GM21526 (cell line): ENCODE measurements around the gene STK11IP.
A peak's percentile ranks its signal among the peaks of the same experiment; 100 is the strongest.

Experiments
- ATAC-seq: cut with Tn5 transposase; IDR thresholded peaks from one replicate; pipeline ENCODE4 v1.9.1; 2021; ENCODE audit warnings: moderate library complexity; ENCODE audit not compliant: unreplicated experiment, low FRiP score

STK11IP gene, protein sequence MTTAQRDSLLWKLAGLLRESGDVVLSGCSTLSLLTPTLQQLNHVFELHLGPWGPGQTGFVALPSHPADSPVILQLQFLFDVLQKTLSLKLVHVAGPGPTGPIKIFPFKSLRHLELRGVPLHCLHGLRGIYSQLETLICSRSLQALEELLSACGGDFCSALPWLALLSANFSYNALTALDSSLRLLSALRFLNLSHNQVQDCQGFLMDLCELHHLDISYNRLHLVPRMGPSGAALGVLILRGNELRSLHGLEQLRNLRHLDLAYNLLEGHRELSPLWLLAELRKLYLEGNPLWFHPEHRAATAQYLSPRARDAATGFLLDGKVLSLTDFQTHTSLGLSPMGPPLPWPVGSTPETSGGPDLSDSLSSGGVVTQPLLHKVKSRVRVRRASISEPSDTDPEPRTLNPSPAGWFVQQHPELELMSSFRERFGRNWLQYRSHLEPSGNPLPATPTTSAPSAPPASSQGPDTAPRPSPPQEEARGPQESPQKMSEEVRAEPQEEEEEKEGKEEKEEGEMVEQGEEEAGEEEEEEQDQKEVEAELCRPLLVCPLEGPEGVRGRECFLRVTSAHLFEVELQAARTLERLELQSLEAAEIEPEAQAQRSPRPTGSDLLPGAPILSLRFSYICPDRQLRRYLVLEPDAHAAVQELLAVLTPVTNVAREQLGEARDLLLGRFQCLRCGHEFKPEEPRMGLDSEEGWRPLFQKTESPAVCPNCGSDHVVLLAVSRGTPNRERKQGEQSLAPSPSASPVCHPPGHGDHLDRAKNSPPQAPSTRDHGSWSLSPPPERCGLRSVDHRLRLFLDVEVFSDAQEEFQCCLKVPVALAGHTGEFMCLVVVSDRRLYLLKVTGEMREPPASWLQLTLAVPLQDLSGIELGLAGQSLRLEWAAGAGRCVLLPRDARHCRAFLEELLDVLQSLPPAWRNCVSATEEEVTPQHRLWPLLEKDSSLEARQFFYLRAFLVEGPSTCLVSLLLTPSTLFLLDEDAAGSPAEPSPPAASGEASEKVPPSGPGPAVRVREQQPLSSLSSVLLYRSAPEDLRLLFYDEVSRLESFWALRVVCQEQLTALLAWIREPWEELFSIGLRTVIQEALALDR

DNA sequence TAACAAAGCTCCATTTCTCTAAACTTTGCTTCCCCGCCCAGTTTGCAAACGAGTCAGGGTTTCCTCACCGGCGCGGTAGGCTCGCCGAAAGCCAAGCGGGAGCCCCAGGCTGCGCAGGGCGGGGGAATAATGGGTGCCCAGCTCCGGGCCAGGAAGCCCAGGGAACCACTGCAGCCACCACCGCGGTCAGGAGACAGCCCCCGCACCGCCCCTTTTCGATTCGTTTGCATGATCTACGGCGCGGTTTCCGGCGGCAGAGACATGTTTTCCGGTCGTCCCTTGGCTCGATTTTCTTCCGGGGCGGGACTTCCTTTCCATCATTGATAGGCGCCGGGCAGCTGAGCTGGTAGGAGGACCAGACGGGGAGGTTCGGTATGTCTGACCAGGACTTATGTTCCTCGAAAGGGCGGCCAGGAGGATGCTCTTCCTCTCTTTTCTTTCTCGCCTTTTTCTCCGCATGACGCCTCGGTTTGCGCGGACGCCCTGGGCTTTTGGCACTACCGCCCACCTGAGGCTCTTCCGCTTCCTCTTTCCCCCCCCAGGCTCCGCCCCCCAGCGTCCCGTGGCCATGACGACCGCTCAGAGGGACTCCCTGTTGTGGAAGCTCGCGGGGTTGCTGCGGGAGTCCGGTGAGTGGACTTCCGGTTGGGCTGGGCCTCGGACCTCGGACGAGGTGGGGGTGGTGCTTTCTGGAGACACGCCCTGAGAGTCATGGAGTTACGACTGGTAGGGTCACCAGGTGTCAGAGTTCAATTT, at the start of gene STK11IP:
STK11IP (plus strand) TSS at position 306 of the 756 bp plus-strand sequence; CDS start at position 569, 263 bp downstream.
- peak; percentile 93 for ATAC-seq

DNA sequence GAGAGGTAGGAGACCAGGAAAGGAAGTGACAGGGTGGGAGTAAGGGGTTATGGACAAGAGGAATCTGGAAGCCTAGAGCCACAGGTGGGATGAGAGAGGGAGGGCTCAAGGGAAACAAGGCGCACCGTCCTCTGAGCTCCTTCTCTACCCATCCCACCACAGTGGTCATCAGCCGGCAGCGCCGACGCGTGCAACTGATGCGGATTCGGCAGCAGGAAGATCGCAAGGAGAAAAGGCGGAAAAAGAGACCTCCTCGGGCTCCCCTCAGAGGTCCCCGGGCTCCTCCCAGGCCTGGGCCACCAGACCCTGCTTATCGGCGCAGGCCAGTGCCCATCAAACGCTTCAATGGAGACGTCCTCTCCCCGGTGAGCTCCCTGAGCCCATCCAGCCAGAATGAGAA, 48.7 kb upstream of the STK11IP start:
- ATAC-seq: no peak

DNA sequence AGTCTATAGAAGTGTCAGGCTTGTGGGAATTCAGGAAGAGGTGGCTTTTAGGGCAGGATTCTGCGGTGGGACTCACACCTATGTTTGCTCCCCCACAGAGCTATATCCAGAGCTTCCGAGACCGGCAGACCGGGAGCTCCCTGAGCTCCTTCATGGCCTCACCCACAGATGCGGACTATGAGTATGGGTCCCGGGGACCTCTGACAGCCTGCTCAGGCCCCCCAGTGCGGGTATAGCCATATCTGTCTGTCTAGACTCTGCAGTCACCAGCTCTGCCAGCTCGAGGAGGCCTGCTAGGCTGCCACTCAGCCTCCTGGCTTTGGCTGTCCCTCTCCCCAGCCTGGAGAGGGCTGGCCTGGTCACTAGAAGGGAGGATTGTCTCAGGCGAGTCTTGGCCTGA, 48.0 kb upstream of the STK11IP start:
- no peak for ATAC-seq

DNA sequence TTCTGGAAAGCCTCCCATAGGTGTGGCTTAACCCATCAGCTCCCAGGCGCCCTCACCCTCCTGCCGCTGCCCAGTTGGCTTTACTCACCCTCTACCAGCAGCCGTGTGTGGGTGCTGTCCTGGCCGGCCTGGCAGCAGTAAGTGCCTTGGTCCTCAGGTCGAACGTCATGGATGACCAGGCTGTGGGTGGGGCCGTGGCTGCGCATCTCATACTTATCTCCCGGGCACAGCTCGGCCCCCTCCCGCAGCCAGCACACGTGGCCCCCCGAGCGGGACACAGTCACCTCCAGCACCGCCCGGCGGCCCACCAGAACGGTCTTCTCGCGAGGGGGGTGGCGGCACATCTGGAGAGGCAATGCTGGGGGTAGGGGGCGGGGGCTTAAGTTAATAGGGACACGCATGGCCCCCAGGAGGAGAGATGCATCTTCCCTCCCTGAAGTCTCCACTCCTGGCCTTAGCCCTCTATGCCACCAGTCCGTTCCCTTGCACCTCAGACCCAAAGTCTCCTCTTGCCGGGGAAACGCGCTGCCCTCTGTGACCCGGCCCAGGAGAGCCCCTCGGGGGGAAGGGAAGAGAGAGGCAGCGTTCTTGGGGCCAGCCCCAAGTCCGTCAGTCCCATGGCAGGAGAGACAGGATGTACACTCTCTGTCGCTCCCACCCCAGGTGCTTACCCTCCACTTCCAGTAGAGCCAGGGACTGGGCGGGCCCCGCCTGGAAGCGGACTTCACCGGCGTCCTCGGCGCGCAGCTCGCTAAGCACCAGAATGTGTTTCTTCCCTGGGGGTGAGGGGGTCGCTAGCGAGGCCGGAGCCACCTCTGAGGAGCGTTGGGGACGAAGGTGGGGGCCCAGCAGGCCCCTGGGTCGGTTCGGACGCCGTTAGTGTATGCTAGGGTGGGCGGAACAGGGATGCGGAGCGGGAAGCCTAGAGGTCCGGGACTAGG, 45.9 kb upstream of the STK11IP start:
- no peak for ATAC-seq

DNA sequence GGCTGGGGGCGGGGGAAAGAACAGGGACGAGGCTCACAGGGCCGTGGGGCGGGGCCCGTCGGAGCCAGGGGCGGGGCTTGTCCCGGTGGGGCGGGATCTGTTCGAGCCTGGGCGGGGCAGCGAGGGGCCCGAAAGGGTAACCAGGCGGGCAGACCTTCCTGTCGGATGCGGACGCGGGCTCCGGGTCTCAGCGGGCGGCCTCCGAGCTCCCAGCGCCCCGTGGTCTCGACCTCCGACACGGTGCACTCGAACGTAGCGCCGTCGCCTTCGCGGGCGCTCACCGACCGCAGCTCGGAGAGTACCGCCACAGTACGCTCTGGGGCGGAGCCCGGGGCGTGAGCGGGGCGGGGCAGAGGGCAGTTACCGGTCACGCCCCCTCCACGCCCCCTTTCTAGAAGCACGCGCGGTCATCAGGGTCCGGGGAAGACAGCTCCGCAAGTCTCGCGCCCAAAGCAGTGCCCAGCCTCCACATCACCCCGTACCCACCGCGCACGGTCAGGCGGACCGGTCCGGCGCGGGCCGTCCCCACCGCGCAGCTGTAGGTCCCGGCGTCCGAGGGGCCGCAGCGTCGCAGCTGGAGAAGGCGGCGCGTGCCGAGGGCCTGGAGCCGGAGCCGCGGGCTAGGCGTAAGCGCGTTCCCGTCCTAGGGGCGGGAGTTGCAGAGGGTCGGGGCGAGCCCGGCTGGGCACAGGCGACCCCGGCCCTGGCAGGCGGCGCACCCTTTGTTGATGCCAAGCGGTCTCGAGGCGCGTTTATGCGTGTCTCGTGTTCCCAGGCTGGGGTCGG, 45.1 kb upstream of the STK11IP start:
- peak; percentile 88 for ATAC-seq

DNA sequence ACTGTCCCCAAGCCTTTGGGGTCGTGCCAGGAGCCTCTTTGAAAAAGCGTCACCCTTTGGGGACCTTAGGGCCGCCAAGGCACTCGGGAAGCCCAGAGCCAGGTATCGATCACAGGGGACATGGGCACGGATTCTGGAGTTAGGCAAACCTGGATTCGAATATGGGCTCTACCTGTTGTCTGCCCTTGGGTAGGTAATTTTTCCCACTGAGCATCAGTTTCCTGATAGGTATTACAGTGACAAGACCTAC, 44.6 kb upstream of the STK11IP start:
- no peak for ATAC-seq

DNA sequence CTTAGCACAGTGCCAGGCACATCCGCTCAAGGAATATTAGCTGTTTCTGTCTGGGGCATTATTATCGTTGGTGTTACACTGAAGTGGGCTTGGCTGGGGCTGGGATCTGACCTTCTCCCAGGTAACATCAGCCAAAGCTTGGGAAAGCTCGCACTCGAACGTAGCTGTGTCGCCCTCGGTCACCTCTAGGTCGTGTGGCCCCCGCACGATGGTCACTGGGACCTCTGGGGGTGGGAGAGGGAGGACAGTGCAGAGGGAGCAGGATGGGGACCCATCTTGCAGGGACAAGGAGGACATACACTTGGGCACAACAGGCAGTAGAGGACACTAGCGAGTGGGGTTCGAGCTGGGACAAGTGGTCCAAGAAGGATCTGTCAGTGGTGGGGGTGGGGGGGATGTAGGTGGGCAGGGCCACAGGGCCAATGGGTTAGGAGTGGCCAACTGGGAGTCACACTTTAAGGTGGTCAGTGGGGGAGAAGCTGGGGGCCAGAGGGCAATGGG, 44.1 kb upstream of the STK11IP start:
- ATAC-seq: no peak

DNA sequence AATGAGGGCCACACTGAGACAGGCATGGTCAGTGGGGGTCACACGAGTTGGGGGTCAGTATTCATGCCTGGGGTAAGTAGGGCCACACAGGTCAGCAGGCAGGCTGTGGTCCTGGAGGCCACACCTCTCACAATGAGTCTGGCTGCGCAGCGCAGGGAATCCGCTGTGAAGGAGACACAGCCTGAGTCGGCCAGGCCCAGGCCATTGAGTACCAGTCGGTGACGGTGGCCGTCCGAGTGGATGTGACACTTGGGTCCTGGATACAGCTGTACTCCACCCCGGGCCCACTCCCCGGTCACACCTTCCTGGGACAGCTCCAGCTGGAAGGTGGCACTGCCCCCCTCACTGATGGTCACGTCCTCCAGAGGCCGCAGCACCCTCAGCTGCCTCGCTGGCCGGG, 43.3 kb upstream of the STK11IP start:
- ATAC-seq: no peak

DNA sequence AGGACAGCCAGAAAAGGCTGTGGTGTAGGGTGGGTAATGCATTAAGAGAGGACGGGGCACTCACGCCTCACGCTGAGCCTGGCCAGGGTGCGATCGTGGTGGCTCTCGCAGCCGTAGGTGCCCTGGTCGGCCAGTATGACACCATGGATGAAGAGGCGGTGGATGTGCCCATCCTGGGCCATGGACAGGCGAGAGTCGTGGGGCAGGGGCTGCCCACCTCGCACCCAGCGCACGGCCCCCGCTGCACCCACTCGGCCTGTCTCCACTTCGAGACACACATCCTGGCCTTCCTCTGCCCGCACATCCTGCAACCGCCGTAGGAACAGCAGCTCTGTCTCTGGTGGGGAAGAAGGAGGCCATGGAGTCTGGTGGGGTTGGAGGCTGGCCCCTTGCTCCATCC, 41.7 kb upstream of the STK11IP start:
- ATAC-seq: no peak

DNA sequence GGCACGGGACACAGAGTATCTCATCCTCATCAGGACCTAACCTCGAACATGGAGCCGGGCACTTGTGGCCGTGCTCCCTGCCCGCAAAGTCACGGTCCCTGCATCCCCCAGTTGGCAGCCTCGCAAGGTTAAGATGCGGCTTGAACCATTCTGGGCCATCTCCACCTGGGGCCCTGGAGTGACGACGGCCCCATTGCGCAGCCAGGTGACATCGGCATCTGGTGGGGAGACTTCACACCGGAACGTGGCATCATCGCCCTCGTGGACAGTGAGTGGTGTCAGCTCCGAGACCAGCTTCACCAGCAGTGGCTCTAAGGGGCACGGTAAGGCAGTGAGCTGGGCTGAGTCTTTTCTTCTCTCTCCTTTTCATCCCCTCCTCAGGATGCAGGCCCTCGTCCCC, 41.2 kb upstream of the STK11IP start:
- ATAC-seq: no peak

DNA sequence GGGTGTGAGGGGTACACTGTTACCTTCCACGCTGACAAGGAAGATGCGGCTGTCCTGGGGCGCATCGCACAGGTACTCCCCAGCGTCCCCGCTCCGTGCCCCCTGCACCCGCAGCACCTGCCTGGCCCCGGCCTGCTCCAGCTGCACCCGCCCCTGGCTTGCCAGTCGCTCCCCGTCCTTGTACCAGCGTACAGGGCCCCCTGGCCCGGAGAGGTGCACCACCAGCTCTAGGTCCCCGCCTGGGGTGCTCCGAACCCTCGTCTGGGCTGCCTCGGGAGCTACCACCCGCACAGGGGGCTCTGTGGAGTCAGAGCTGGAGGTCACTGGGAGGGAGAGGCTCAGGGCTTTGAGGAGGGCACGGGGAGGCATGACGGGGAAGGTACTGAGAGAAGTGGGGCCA, 40.3 kb upstream of the STK11IP start:
- ATAC-seq: no peak

DNA sequence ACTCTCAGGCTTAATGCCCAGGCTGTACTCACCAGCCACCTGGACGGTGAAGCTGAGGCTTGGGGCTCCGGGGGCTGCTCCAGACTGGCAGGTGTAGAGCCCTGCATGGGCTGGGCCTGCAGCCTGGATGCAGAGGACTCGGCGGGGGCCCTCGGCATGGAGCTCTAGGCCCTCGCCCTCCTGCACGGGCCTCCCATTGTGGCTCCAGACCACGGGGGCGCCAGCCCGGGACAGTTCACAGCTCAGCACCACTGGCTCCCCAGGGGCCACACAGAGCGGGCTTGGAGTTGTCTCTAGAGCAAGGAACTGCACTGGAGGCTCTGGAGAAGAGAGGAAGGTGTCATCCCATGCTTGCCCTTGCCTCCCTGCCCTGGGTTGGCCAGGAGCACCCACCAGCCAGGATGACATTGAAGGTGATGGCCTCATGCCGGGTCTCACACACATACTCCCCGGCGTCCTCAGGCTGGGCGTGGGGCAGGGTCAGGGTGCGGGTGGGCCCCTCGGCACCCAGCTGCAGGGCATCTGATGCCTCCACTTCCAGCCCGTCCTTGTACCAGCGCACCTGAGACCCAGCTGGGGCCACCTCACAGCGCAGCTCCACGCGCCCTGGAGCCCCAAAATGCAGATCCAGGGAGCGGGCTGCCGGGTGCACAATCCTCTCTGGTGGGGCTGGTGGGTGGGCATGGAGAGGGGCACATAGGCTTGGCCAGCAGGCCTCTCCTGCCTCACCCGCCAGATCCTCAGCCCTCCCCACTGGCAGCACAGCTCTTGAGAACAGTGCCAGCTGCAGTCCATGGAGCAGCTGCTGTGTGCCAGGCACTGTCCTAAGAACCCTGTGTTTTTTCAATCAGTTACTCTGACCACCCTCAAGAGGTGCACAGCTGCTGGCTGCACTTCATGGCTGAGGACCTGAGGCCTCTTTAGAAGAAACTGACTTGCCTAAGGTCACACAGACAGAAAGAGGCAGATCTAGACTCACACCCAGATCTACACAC, 39.6 kb upstream of the STK11IP start:
- ATAC-seq: no peak

DNA sequence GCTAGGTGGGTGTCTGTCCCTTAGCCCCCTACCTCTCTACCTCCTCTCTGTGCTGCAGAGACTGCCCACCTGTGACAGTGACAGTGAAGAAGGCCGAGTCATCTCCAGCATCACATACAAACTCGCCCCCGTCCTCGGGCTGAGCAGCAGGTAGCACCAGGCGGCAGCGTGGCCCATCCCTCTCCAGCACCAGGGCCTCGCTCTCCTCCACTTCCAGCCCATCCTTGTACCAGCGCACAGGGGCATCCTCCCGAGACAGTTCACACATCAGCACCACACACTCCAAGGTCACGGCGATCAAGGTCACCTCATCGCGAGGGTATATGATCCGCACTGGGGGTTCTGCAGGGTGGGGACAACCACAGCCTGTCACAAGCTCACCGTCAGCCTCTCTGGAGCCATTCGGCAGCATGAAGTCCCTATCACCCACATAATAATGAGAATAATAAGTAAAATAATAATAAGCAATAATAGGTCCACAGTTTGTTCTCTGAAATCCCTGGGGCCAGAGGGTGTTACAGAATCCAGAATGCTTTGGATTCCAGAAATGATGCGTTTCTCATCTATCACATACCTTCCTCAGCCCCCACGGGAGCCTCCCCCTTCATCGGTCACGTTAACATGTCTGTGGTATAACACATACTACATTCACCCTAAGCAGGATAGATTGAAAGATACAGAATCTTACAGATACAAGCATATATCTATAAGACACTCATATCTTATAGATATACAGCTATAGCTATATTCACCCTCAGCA, 38.3 kb upstream of the STK11IP start:
- ATAC-seq: no peak

DNA sequence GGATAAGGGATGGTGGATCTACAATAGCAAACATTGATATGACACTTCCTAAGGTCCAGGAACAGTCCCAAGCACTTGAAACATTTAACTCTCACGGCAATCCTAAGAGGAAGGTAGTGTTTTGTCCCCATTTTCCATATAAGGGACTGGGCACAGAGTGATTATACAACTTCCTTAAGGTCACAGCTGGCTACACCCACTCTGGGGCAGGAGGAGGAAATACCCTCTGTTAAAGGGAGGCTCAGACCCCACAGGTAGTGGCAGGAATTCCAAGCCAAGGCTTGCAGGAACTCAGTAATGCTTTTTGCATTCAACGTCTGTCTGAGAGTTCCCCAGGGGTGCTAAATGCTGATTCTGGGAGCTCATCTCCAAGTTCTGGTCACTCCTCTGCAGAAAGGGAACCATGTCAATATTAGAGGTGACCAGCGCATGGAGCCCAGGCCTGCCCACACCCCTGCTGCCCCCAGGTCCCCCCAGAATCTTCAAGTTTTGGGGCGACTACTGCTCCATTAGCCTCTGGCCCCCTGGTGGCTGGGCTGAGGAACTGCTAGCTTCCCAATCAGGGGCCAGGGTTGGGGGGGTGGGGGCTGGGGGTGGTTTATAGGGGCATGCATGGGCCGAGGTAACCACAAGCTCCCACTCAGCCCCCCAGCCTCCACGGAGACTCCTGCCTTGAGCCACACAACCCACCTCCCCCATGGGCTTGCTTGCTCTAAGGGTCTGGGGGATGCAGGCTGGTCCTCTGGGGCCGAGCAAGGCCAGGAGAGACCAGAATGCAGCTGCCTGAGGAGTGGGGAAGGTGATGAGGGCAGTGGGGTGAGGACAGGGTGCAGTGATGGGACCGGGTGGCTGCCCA, 37.4 kb upstream of the STK11IP start:
- no peak for ATAC-seq

DNA sequence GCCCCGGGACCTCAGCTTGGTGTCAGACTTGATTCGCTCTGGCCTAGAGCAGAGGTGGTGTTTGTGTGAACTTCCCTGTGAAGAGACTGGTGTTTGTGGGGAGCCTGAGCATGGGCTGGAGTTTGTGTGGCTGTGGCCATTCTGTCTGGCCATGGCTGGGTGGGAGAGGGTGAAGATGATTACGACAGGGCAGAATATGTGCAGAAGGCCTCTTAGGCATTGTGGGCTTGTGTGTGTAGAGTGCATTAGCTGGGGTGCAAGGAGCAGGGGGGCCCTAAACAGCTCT, 36.8 kb upstream of the STK11IP start:
- no peak for ATAC-seq
